Measurements from ENCODE around the gene AMZ2.
"Not testable (repeated sequence)": the region's sequence is repeated elsewhere in the genome, so short reads cannot be mapped to it uniquely, and the experiment has no call there.

Gene AMZ2

GRCh38 chr17:68247445-68248198 lies at the start of gene AMZ2:
Gene AMZ2, plus strand, starts transcription at chr17:68248043. Its CDS starts 2,145 bp downstream, at chr17:68250188.
- peak; percentile 95 for DNase-seq

- no peak for DNase-seq
Observed at GRCh38 chr17:68198931-68199836, 48.7 kb upstream of the AMZ2 start.

- no peak for DNase-seq
Observed at GRCh38 chr17:68199837-68200688, 47.8 kb upstream of the AMZ2 start.

- peak; percentile 27 for DNase-seq
Observed at GRCh38 chr17:68200689-68201417, 47.0 kb upstream of the AMZ2 start.

- DNase-seq, result not testable (repeated sequence)
Observed at GRCh38 chr17:68201418-68201771, 46.4 kb upstream of the AMZ2 start.

GRCh38 chr17:68202321-68202720 lies 45.5 kb upstream of the AMZ2 start:
- DNase-seq, result not testable (repeated sequence)

- DNase-seq, result no peak
Observed at GRCh38 chr17:68204736-68205135, 43.1 kb upstream of the AMZ2 start.

GRCh38 chr17:68205251-68205807 lies 42.5 kb upstream of the AMZ2 start:
- peak; percentile 51 for DNase-seq

GRCh38 chr17:68205808-68206720 lies 41.8 kb upstream of the AMZ2 start:
- DNase-seq, result no peak

GRCh38 chr17:68207651-68208253 lies 40.1 kb upstream of the AMZ2 start:
- DNase-seq, result no peak

GRCh38 chr17:68208651-68209050 lies 39.2 kb upstream of the AMZ2 start:
- not testable (repeated sequence) for DNase-seq

GRCh38 chr17:68209191-68209900 lies 38.5 kb upstream of the AMZ2 start:
- DNase-seq, result not testable (repeated sequence)

GRCh38 chr17:68210570-68211315 lies 37.1 kb upstream of the AMZ2 start:
- no peak for DNase-seq

GRCh38 chr17:68213428-68214411 lies 34.1 kb upstream of the AMZ2 start:
- DNase-seq, result not testable (repeated sequence)

GRCh38 chr17:68215453-68215852 lies 32.4 kb upstream of the AMZ2 start:
- DNase-seq, result not testable (repeated sequence)

GRCh38 chr17:68219429-68219828 lies 28.4 kb upstream of the AMZ2 start:
- DNase-seq, result not testable (repeated sequence)

GRCh38 chr17:68220186-68220585 lies 27.7 kb upstream of the AMZ2 start:
- DNase-seq, result not testable (repeated sequence)

All from GOT3 (cell line).